HL-60 (cell line): ENCODE measurements around the gene STAB2.

Experiments
- CTCF ChIP-seq: IDR thresholded peaks from one replicate; pipeline ENCODE4 v1.5.1; 2011; ENCODE audit warnings: low read length, control low read depth, inconsistent platforms; ENCODE audit not compliant: insufficient read depth
- GABPA ChIP-seq: IDR thresholded peaks from 2 replicates; pipeline ENCODE4 v1.6.1; 2012; ENCODE audit warnings: low read depth
- POLR2AphosphoS5 ChIP-seq: IDR thresholded peaks from 2 replicates; pipeline ENCODE4 v1.6.1; 2012; ENCODE audit warnings: low read depth
- REST ChIP-seq: IDR thresholded peaks from 2 replicates; pipeline ENCODE4 v1.6.1; 2012; ENCODE audit warnings: low read depth; ENCODE audit not compliant: insufficient replicate concordance
- SPI1 ChIP-seq: IDR thresholded peaks from 2 replicates; pipeline ENCODE4 v1.6.1; 2012; ENCODE audit warnings: low read depth, mild to moderate bottlenecking, borderline replicate concordance

- TF ChIP-seq CTCF: no peak
- TF ChIP-seq SPI1: no peak
- TF ChIP-seq POLR2AphosphoS5: no peak
- no peak for TF ChIP-seq GABPA
- TF ChIP-seq REST: no peak
These were observed 104.0 kb downstream of the STAB2 start for GRCh38 chr12:103691063-103691462.
